Islet of Langerhans (tissue), 1 donor: ENCODE data around the gene RUNX1.

Source experiments
- FAIRE-seq: peaks from one replicate; lab custom pipeline; 2011; peaks lifted over from hg19 to GRCh38; lab: Jason Lieb, UNC

RUNX1 gene

GRCh38 chr21:35048706-35049617, at the start of gene RUNX1:
Gene RUNX1, minus strand, starts transcription at chr21:35049302.
- FAIRE-seq = no peak

DNA sequence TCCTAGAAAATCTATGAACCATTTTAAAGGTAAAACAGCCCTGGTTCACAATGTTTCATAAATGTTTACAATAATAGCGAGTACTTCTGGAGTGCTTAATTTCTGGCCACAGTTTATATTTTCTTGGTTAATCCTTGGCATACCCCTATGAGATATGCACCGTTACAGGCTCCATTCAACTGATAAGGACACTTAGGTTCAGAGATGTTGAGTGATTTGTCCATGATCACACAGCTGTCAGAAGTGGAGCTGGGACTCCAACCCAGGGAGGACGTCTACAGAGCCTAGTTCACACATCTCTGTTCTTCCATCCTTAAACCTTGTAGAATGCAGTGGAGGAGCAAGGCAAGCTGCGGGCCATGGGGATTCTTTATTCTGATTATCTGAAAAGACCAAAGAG, 48.4 kb upstream of the RUNX1 start:
- no peak for FAIRE-seq

- FAIRE-seq = no peak
Measured at GRCh38 chr21:35096959-35097358, 47.9 kb upstream of the RUNX1 start.

- FAIRE-seq = no peak
Measured at GRCh38 chr21:35095859-35096291, 46.8 kb upstream of the RUNX1 start.

GRCh38 chr21:35093514-35093913, 44.4 kb upstream of the RUNX1 start:
- FAIRE-seq = no peak

GRCh38 chr21:35091496-35091895, 42.4 kb upstream of the RUNX1 start:
- FAIRE-seq = no peak

DNA sequence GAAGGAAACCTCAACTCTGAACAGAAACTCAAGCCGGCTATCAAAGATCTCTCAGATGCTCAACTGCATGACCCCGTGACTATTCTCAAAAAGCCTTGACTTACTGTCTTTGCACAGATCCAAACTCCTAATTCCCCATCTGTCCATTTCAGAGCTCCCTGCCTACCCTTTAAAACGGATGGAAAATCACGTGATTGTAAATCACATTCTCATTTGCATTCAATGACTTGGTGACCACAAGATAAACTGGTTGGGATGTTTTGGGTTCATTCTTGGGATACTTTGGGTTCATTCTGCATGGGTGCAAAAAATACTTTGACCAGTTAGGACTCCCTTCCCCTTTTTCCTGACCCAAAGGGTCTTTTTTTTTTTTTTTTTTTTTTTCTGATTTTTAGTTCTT, 41.3 kb upstream of the RUNX1 start:
- FAIRE-seq = no peak

DNA sequence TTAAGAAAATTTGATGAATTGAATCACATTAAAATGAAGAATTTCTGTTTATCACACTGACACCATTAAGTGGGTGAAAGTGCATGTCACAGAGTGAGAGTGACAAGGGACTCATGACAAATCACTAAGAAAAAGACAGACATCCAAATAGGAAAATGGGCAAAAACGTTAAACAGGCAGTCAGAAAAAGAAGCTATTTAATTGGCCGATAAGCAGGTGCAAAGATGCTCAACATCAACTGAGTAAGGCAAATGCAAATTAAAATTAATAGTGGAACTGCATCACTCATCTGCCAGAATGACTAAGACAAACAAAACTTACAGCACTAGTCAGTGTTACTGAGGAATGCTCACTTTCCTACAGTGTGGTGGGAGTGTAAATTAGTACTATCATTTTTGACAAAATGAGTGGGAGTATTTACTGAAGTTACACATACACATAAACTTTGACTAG, 39.2 kb upstream of the RUNX1 start:
- no peak for FAIRE-seq

- no peak for FAIRE-seq
Measured at GRCh38 chr21:35086357-35086756, 37.3 kb upstream of the RUNX1 start.

DNA sequence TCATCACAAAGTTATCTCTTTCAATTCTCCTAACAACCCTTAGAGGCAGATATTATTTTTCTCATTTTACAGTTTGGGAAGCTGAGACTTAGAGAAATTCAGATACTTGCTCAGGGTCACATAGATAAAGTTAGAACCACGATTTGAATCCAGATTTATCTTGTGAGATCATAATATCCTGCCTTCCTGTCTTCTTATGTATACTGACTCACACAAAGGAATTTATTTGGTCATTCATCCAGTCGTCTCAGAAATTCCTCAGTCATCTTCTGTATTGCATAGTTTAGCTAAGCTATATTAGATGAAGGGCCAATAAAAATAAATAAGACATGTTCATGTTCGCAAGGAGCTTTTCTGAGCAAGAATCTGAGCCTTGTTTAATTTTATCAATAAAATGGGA, 35.8 kb upstream of the RUNX1 start:
- no peak for FAIRE-seq

- no peak for FAIRE-seq
Measured at GRCh38 chr21:35083246-35083645, 34.1 kb upstream of the RUNX1 start.

- FAIRE-seq = no peak
Measured at GRCh38 chr21:35081861-35082260, 32.8 kb upstream of the RUNX1 start.

- FAIRE-seq = no peak
Measured at GRCh38 chr21:35079181-35079580, 30.1 kb upstream of the RUNX1 start.

DNA sequence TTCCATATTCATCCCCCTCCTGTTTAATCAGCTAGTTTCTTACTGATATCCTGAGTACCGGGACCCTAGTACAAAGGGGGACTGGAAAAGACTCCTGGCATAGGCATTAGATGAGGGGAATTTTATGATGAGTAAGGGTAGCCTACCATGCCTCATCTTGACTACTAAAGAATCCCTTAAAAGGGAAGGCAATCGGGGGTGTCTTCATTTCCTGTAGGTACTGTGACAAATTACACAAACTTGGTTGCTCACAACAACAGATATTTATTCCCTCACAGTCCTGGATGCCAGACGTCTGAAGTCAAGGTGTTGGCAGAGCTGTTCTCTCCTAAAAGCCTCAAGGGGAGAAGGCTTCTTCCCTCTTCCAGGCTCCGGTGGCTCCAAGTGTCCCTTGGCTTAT, 28.9 kb upstream of the RUNX1 start:
- no peak for FAIRE-seq

DNA sequence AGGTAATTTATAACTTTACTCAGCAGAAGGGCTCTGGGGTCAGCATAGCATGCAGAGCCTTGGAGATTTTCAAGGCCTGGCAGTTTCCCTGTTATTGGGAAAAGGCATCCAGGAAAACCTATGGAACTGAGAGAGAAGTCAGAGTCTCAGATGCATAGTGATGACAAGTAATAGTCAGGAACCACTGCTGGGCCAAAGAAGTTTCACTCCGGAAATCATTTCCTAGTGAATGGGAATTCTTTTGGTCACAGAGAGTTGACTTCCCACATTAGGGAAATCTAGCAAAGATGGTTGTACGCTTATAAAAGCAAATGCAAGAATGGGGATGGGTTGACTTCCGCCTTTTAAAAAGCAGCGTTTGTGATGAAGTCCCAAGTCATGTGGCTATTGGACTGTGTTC, 28.4 kb upstream of the RUNX1 start:
- no peak for FAIRE-seq

- no peak for FAIRE-seq
Measured at GRCh38 chr21:35075546-35075945, 26.4 kb upstream of the RUNX1 start.

GRCh38 chr21:35072960-35073359, 23.9 kb upstream of the RUNX1 start:
- FAIRE-seq = no peak

DNA sequence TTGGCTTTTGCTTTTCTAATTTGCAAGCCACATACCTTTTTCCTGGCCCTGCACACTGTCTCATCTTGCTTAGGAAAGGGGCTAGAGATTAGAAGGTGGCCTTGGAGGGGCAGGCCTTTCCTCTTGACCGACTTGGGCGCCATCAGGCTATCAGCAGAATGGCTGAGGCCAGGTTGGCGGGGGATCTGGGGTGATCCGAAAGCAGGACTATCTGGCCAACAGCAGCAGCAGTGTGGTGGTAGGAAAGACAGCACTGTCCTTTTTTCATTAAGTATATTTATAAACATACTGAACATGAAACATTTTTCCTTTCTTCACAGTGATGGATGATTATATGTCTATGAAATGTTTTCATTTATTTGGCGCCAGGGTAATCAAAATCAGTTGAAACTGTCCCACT, 23.5 kb upstream of the RUNX1 start:
- no peak for FAIRE-seq

GRCh38 chr21:35071347-35071746, 22.2 kb upstream of the RUNX1 start:
- no peak for FAIRE-seq

DNA sequence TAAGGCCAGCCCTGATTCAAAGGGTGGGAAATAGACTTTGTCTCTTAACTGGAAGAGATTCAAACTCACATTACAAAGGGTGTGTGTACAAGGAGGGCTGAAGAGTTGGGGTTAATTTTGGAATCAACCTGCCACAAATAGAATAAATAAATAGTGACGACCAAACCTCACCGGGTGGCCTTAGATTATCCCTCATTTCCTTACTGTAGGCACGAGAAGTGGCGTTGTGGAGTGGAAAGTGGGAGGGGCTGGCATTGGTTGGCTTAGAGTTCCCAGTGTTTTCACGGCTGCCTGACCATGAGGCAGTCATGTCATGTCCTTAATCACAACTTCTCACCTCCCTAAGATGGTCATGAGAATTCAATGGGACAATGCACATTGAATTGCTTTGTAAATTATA, 21.3 kb upstream of the RUNX1 start:
- no peak for FAIRE-seq

GRCh38 chr21:35066824-35067223, 17.7 kb upstream of the RUNX1 start:
- no peak for FAIRE-seq

DNA sequence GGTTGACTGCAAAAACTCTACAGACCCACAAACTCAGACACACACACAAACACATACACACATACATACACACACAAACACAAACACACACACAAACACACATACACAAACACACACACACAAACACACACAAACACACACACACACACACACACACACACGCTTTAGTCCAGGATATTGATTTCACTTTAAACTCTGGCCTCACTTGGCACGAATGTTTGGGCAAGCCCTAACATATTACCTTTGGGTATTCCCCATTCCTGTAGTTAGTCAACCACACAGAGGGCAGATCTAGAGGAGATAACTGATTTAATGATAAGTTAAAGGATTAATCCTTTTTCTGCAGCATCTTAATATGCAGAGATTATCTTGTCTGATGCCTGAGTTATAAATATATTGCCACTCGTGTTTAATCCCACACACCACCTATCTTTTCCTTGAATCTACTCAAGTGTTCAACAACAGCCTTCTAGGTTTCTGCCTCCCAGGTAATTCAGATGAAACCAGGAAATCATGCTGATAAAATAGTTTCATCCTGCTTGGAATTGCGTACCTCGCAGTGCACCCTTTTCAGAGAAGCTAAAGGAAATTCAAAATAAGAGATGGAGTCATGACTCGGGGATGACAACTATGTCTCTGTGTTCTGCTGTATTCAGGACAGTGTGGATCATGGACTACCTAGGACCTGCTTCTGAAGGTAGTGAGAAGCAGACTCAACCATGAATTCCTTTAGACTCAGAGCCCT, 14.5 kb upstream of the RUNX1 start:
- FAIRE-seq = no peak

- FAIRE-seq = no peak
Measured at GRCh38 chr21:35062016-35062415, 12.9 kb upstream of the RUNX1 start.
